Measurements from ENCODE around the gene TSC22D1.
A peak's percentile ranks its signal among the peaks of the same experiment; 100 is the strongest.

The TSC22D1 gene

DNA sequence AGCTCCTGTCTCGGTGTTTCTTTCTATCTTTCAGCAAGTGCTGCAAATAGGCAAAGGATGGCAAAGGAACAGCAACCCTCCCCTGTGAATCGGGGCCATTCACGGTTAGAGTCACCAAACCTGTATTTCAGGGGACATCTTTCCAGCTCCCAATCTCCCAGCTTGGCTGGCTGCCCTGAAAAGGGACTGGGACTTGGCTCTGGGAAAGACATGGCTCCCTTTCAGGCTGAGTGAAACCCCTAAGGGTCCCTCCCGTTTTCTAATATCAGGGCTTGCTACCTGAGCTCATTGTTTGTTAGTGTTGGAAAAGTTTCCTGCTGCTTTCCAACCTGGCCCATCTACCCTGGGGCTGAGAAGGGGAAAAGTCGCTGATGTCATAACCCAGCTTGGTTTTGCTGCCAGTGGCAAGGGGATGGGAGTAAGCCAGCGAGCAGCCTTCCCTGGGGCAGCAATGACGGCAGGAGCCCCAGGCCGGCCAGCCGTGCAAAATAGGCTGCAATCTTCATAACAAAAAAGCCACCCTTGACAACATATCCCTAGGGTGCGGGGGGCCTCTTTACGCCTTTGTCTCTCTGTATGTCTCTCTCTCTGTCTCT, 172.6 kb downstream of the TSC22D1 start:
- H3K27me3 ChIP-seq (ENCODE audit: insufficient read depth, low read length) = no peaks in the 10 kb centered on the region
- H3K27ac ChIP-seq (ENCODE audit: low read depth, low read length) = peak overlapping the region; percentile 52
- no CpG with 5 or more reads among the region's 11 CpGs for WGBS (ENCODE audit: extremely low coverage, insufficient coverage, insufficient read length)
- peaks cover 25% of the 10 kb centered on the region for H3K79me1 ChIP-seq (ENCODE audit: low read length)
- peak overlapping the region; percentile 22 for H3K14ac ChIP-seq (ENCODE audit: low read length)
- H3K18ac ChIP-seq (ENCODE audit: low read length) = peak overlapping the region; percentile 43
- H4K91ac ChIP-seq (ENCODE audit: low read depth, low read length) = peak overlapping the region; percentile 84
- H4K12ac ChIP-seq (ENCODE audit: low read depth, low read length) = no peak overlapping the region
- H3K4ac ChIP-seq (ENCODE audit: low read depth, low read length) = no peak overlapping the region
- no peaks in the 10 kb centered on the region for H3K36me3 ChIP-seq (ENCODE audit: control insufficient read depth in 1 of 2, insufficient read depth in 2 of 2, low read length in 2 of 2)
- H2BK5ac ChIP-seq (ENCODE audit: low read depth, low read length, poor library complexity) = peak overlapping the region; percentile 78
- H3K4me3 ChIP-seq (ENCODE audit: low read depth, low read length) = no peak overlapping the region
- H2BK120ac ChIP-seq (ENCODE audit: insufficient read depth, low read length, poor library complexity) = peak overlapping the region; percentile 54
- peak overlapping the region; percentile 84 for H2BK12ac ChIP-seq (ENCODE audit: low read length)
- H4K8ac ChIP-seq (ENCODE audit: low read depth, low read length) = peak overlapping the region; percentile 59
- no peak overlapping the region for H2AK5ac ChIP-seq (ENCODE audit: low read length)
- peak overlapping the region; percentile 10 for H2AFZ ChIP-seq (ENCODE audit: insufficient read depth, low read length, poor library complexity)
- peak overlapping the region; percentile 11 for H3K9ac ChIP-seq (ENCODE audit: low read length)
- no peak overlapping the region for H3K23ac ChIP-seq (ENCODE audit: low read length)
- H3K4me2 ChIP-seq (ENCODE audit: low read length) = peak overlapping the region; percentile 40
- no peaks in the 10 kb centered on the region for H3K9me3 ChIP-seq (ENCODE audit: insufficient read depth, low read depth, low read length)
- peak; percentile 62 to 65 for DNase-seq
- H3K79me2 ChIP-seq (ENCODE audit: control insufficient read depth, insufficient read depth, low read length, poor library complexity) = peaks cover 2% of the 10 kb centered on the region
- H3K4me1 ChIP-seq (ENCODE audit: control insufficient read depth in 1 of 2, insufficient read depth in 2 of 2, low read length in 2 of 2) = peaks cover 26 to 32% of the 10 kb centered on the region in 2 experiments

DNA sequence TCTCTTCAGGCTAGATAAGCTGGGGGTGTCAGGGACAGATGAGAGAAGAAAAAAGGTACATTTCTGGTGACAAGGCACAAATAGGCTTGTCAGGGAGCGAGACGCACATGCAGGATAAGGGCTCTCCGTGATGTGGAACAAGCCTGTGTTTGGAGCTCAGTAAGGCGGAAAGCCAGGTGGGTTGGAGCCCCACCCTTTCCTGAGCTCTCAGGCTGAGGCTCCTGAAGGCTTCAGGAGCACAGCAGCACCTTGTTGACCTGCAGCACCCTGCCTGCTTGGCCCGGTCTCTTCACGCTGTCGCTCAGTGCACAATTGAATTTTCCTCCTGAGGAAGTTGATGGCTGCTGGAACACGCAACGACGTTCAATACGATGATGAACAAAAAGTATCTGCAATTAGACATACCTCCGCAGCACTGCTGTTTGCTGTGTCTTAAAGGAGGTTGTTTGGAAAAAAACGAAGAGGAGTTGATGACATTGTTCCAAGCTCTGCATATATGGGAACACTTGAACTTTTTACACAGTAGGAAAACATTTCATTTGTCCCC, 173.2 kb downstream of the TSC22D1 start:
- no peak overlapping the region for H3K4ac ChIP-seq (ENCODE audit: low read depth, low read length)
- no peaks in the 10 kb centered on the region for H3K9me3 ChIP-seq (ENCODE audit: insufficient read depth, low read depth, low read length)
- H2AFZ ChIP-seq (ENCODE audit: insufficient read depth, low read length, poor library complexity) = no peak overlapping the region
- DNase-seq = peak in 1 of 2 donors; percentile 13
- no peak overlapping the region for H3K18ac ChIP-seq (ENCODE audit: low read length)
- no CpG with 5 or more reads among the region's 13 CpGs for WGBS (ENCODE audit: extremely low coverage, insufficient coverage, insufficient read length)
- peaks cover 25% of the 10 kb centered on the region for H3K79me1 ChIP-seq (ENCODE audit: low read length)
- H3K4me2 ChIP-seq (ENCODE audit: low read length) = peak overlapping the region; percentile 40
- peak overlapping the region; percentile 6 for H2AK5ac ChIP-seq (ENCODE audit: low read length)
- H3K36me3 ChIP-seq (ENCODE audit: control insufficient read depth in 1 of 2, insufficient read depth in 2 of 2, low read length in 2 of 2) = no peaks in the 10 kb centered on the region
- no peak overlapping the region for H3K9ac ChIP-seq (ENCODE audit: low read length)
- peak overlapping the region; percentile 78 for H2BK5ac ChIP-seq (ENCODE audit: low read depth, low read length, poor library complexity)
- H3K27me3 ChIP-seq (ENCODE audit: insufficient read depth, low read length) = no peaks in the 10 kb centered on the region
- H4K12ac ChIP-seq (ENCODE audit: low read depth, low read length) = no peak overlapping the region
- H3K27ac ChIP-seq (ENCODE audit: low read depth, low read length) = peak overlapping the region; percentile 52
- peak overlapping the region; percentile 61 for H2BK12ac ChIP-seq (ENCODE audit: low read length)
- H2BK120ac ChIP-seq (ENCODE audit: insufficient read depth, low read length, poor library complexity) = peak overlapping the region; percentile 54
- H4K8ac ChIP-seq (ENCODE audit: low read depth, low read length) = peak overlapping the region; percentile 6
- no peak overlapping the region for H3K4me3 ChIP-seq (ENCODE audit: low read depth, low read length)
- peaks cover 2% of the 10 kb centered on the region for H3K79me2 ChIP-seq (ENCODE audit: control insufficient read depth, insufficient read depth, low read length, poor library complexity)
- peak overlapping the region; percentile 42 for H3K14ac ChIP-seq (ENCODE audit: low read length)
- peak overlapping the region; percentile 84 for H4K91ac ChIP-seq (ENCODE audit: low read depth, low read length)
- no peak overlapping the region for H3K23ac ChIP-seq (ENCODE audit: low read length)
- H3K4me1 ChIP-seq (ENCODE audit: control insufficient read depth in 1 of 2, insufficient read depth in 2 of 2, low read length in 2 of 2) = peaks cover 26 to 33% of the 10 kb centered on the region in 2 experiments

DNA sequence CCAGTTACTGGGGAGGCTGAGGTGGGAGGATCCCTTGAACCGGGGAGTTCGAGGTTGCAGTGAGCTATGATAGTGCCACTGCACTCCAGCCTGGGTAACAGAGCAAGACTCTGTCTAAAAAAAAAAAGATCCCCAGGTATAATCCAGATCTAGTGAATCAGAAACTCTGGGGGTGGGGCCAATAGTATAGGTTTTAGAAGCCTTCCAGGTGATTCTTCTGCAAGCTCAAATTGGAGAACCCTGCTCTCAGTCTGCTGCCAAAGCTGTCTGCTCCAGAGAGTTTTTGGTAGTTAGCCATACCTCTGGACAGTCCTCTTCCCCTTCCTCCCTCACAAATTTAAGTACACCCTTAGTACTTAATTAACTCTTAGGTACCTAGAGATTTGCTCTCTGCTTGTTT, 174.6 kb downstream of the TSC22D1 start:
- no peak for DNase-seq
- Histone ChIP-seq H3K18ac (ENCODE audit: low read length) (no peak overlapping the region), H2BK120ac (ENCODE audit: insufficient read depth, low read length, poor library complexity) (no peak overlapping the region), H2BK5ac (ENCODE audit: low read depth, low read length, poor library complexity) (no peak overlapping the region), H3K23ac (ENCODE audit: low read length) (no peak overlapping the region), H4K91ac (ENCODE audit: low read depth, low read length) (no peak overlapping the region), H3K14ac (ENCODE audit: low read length) (no peak overlapping the region), H3K4me3 (ENCODE audit: low read depth, low read length) (no peak overlapping the region), H3K79me2 (ENCODE audit: control insufficient read depth, insufficient read depth, low read length, poor library complexity) (peaks cover 2% of the 10 kb centered on the region), H3K79me1 (ENCODE audit: low read length) (peaks cover 25% of the 10 kb centered on the region), H2AK5ac (ENCODE audit: low read length) (no peak overlapping the region), H4K8ac (ENCODE audit: low read depth, low read length) (no peak overlapping the region), H3K4me1 (ENCODE audit: control insufficient read depth in 1 of 2, insufficient read depth in 2 of 2, low read length in 2 of 2) (peaks cover 32 to 41% of the 10 kb centered on the region in 2 experiments), H3K9ac (ENCODE audit: low read length) (no peak overlapping the region), H2BK12ac (ENCODE audit: low read length) (no peak overlapping the region), H3K27ac (ENCODE audit: low read depth, low read length) (no peak overlapping the region), H3K9me3 (ENCODE audit: insufficient read depth, low read depth, low read length) (no peaks in the 10 kb centered on the region), H4K12ac (ENCODE audit: low read depth, low read length) (no peak overlapping the region), H3K4ac (ENCODE audit: low read depth, low read length) (no peak overlapping the region), H3K4me2 (ENCODE audit: low read length) (no peak overlapping the region), H2AFZ (ENCODE audit: insufficient read depth, low read length, poor library complexity) (no peak overlapping the region), H3K36me3 (ENCODE audit: control insufficient read depth in 1 of 2, insufficient read depth in 2 of 2, low read length in 2 of 2) (no peaks in the 10 kb centered on the region), H3K27me3 (ENCODE audit: insufficient read depth, low read length) (no peaks in the 10 kb centered on the region)
- WGBS (ENCODE audit: extremely low coverage, insufficient coverage, insufficient read length) = no CpG with 5 or more reads among the region's 2 CpGs

DNA sequence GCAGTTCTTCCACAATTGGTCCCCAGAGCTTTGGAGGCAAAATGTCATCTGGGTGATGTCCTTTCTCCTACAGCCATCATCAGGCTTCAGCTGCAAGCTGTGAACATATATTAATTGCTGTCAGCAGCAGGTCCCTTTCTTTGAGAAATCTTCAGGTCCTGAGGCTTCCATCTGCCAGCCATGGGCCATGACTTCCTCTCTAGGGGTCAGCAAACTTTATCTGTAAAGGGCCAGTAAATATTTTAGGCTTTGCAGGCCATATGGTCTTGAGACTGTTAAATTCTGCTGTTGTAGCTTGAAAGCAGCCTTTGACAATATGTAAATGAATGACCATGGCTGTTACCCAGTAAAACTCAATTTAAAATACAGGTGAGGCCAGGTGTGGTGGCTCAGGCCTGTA, 175.4 kb downstream of the TSC22D1 start:
- no peak overlapping the region for H2BK12ac ChIP-seq (ENCODE audit: low read length)
- H3K23ac ChIP-seq (ENCODE audit: low read length) = no peak overlapping the region
- no peak overlapping the region for H2BK120ac ChIP-seq (ENCODE audit: insufficient read depth, low read length, poor library complexity)
- no peak overlapping the region for H4K12ac ChIP-seq (ENCODE audit: low read depth, low read length)
- no peak overlapping the region for H4K91ac ChIP-seq (ENCODE audit: low read depth, low read length)
- no peak overlapping the region for H3K14ac ChIP-seq (ENCODE audit: low read length)
- no peak for DNase-seq
- no peak overlapping the region for H3K18ac ChIP-seq (ENCODE audit: low read length)
- peaks cover 25% of the 10 kb centered on the region for H3K79me1 ChIP-seq (ENCODE audit: low read length)
- H3K36me3 ChIP-seq (ENCODE audit: control insufficient read depth in 1 of 2, insufficient read depth in 2 of 2, low read length in 2 of 2) = no peaks in the 10 kb centered on the region
- H3K4me2 ChIP-seq (ENCODE audit: low read length) = no peak overlapping the region
- no peak overlapping the region for H3K4me3 ChIP-seq (ENCODE audit: low read depth, low read length)
- H3K79me2 ChIP-seq (ENCODE audit: control insufficient read depth, insufficient read depth, low read length, poor library complexity) = peaks cover 2% of the 10 kb centered on the region
- H3K9ac ChIP-seq (ENCODE audit: low read length) = no peak overlapping the region
- peaks cover 35 to 44% of the 10 kb centered on the region in 2 experiments for H3K4me1 ChIP-seq (ENCODE audit: control insufficient read depth in 1 of 2, insufficient read depth in 2 of 2, low read length in 2 of 2)
- no peak overlapping the region for H3K27ac ChIP-seq (ENCODE audit: low read depth, low read length)
- no peaks in the 10 kb centered on the region for H3K27me3 ChIP-seq (ENCODE audit: insufficient read depth, low read length)
- H2AK5ac ChIP-seq (ENCODE audit: low read length) = no peak overlapping the region
- H2BK5ac ChIP-seq (ENCODE audit: low read depth, low read length, poor library complexity) = no peak overlapping the region
- no peak overlapping the region for H2AFZ ChIP-seq (ENCODE audit: insufficient read depth, low read length, poor library complexity)
- no peaks in the 10 kb centered on the region for H3K9me3 ChIP-seq (ENCODE audit: insufficient read depth, low read depth, low read length)
- H3K4ac ChIP-seq (ENCODE audit: low read depth, low read length) = no peak overlapping the region
- no peak overlapping the region for H4K8ac ChIP-seq (ENCODE audit: low read depth, low read length)

Data from trophoblast cell (in vitro differentiated cells and primary cell).